Stomach (tissue), 4 donors: ENCODE data around the gene MED12L.

ENCODE experiments used
- POLR2A ChIP-seq, 4 donors: fragments of 450-650 bp; IDR thresholded peaks; one replicate each; pipeline ENCODE4 v1.6.1; 2016; ENCODE audit warnings: antibody characterized with exemption in 4 of 4, control low read depth in 2 of 4, mild to moderate bottlenecking in 1 of 4, moderate library complexity in 1 of 4
- TF ChIP-seq, protein P1 (sequence below), 7 experiments: fragments of 450-650 bp in 4 of 7; fragments of 200-600 bp in 3 of 7; sonication (generic) in 3 of 7; IDR thresholded peaks; one replicate each; pipeline ENCODE4 v1.5.1; 2016 to 2019; ENCODE audit warnings: antibody characterized with exemption in 7 of 7, control low read depth in 2 of 7, mild to moderate bottlenecking in 1 of 7

DNA sequence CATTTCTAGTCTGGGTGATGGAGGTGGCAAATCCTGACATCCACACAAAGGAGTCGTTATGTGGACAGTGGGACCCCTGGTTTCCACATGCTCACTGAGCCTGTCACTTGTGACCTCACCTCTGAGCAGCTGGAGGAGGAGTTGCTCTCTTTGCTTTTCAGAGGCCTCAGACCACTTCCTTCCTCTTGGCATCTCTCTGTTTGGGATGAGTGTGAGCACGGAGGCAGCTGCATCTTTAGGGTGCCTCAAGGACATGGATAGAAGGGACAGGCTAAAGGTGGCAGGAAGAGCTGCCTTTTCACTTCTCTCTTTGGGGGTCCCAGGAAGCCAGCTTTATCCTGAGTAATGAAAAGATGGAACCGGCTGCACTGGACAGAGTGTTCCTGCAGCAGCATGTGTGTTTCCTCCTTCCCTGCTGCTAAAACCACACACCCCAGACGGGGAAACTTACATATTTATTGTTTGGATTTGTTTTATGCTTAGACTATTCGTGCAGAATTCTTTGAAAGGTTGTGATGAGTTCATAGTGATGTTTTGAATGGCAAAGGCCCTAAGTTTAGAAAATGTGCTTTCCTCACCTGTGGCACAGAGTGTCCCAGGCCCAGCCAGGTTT is 85.8 kb downstream of the MED12L start:
- TF ChIP-seq, protein P1, sequence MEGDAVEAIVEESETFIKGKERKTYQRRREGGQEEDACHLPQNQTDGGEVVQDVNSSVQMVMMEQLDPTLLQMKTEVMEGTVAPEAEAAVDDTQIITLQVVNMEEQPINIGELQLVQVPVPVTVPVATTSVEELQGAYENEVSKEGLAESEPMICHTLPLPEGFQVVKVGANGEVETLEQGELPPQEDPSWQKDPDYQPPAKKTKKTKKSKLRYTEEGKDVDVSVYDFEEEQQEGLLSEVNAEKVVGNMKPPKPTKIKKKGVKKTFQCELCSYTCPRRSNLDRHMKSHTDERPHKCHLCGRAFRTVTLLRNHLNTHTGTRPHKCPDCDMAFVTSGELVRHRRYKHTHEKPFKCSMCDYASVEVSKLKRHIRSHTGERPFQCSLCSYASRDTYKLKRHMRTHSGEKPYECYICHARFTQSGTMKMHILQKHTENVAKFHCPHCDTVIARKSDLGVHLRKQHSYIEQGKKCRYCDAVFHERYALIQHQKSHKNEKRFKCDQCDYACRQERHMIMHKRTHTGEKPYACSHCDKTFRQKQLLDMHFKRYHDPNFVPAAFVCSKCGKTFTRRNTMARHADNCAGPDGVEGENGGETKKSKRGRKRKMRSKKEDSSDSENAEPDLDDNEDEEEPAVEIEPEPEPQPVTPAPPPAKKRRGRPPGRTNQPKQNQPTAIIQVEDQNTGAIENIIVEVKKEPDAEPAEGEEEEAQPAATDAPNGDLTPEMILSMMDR (IDR thresholded peaks at IDR 0.05): no peak
- no peak for TF ChIP-seq POLR2A (IDR thresholded peaks at IDR 0.05)
